Breast epithelium (tissue), 4 donors: ENCODE measurements around the gene RBM12. TPM values are rescaled to one million over a fixed set of nuclear protein-coding genes. Genes with fewer than 3 reads are reported as not detected.
"Not testable (repeated sequence)": the region's sequence is repeated elsewhere in the genome, so short reads cannot be mapped to it uniquely, and the experiment has no call there.

Experiments
- DNase-seq, 2 donors: peaks; one replicate each; pipeline ENCODE4 v3.0.0-alpha.2; 2019; ENCODE audit warnings: low spot score in 2 of 2
- H3K27ac ChIP-seq, 2 donors: fragments of 200-600 bp; sonication (generic) in 1 of 2; one replicate each; pipeline ENCODE4 v1.5.1; 2016 to 2019; ENCODE audit warnings: mild to moderate bottlenecking in 1 of 2
- H3K27me3 ChIP-seq, 2 donors: fragments of 200-600 bp; sonication (generic) in 1 of 2; one replicate each; pipeline versions ENCODE4 v1.5.1 to v1.6.0; 2017 to 2019; ENCODE audit warnings: control low read depth in 1 of 2, mild to moderate bottlenecking in 1 of 2
- H3K36me3 ChIP-seq: fragments of 200-600 bp; one replicate; pipeline ENCODE4 v1.5.1; 2019
- H3K4me1 ChIP-seq, 2 donors: fragments of 200-600 bp; sonication (generic); one replicate each; pipeline ENCODE4 v1.5.1; 2016 to 2019; ENCODE audit warnings: control low read depth in 1 of 2
- H3K4me3 ChIP-seq, 3 donors: fragments of 200-600 bp; sonication (generic); 1 replicate in 2 of 3; 2 replicates in 1 of 3; pipeline ENCODE4 v1.5.1; 2016 to 2019; ENCODE audit warnings: mild to moderate bottlenecking in 3 of 3, moderate library complexity in 2 of 3
- H3K9me3 ChIP-seq, 2 donors: fragments of 200-600 bp; sonication (generic) in 1 of 2; one replicate each; pipeline ENCODE4 v1.5.1; 2016 to 2019; ENCODE audit warnings: control low read depth in 1 of 2
- POLR2A ChIP-seq: fragments of 450-650 bp; IDR thresholded peaks from one replicate; pipeline ENCODE4 v1.6.1; 2016; ENCODE audit warnings: antibody characterized with exemption, mild to moderate bottlenecking, moderate library complexity
- POLR2AphosphoS5 ChIP-seq, 3 donors: sonication (generic); formaldehyde crosslinking; IDR thresholded peaks; one replicate each; pipeline ENCODE4 v1.6.1; 2017; ENCODE audit warnings: antibody characterized with exemption in 3 of 3
- intact Hi-C: fragments of 100-400 bp; cut with DNase I; formaldehyde crosslinking; loops from one replicate; pipeline ENCODE4 v1.15.1; 2023; ENCODE audit warnings: low total_unique reads
- total RNA-seq, 3 donors: library from RNA; depleted of rRNA; stranded (reverse); fragments of >200 nt; gene quantifications; one replicate each; pipeline ENCODE4 v1.1.0, GENCODE V29; 2016
- TF ChIP-seq, protein P1 (sequence below), 3 donors: fragments of 450-650 bp; IDR thresholded peaks; one replicate each; pipeline ENCODE4 v1.5.1; 2016 to 2017; ENCODE audit warnings: antibody characterized with exemption in 3 of 3, mild to moderate bottlenecking in 3 of 3, moderate library complexity in 3 of 3

Gene RBM12, protein sequence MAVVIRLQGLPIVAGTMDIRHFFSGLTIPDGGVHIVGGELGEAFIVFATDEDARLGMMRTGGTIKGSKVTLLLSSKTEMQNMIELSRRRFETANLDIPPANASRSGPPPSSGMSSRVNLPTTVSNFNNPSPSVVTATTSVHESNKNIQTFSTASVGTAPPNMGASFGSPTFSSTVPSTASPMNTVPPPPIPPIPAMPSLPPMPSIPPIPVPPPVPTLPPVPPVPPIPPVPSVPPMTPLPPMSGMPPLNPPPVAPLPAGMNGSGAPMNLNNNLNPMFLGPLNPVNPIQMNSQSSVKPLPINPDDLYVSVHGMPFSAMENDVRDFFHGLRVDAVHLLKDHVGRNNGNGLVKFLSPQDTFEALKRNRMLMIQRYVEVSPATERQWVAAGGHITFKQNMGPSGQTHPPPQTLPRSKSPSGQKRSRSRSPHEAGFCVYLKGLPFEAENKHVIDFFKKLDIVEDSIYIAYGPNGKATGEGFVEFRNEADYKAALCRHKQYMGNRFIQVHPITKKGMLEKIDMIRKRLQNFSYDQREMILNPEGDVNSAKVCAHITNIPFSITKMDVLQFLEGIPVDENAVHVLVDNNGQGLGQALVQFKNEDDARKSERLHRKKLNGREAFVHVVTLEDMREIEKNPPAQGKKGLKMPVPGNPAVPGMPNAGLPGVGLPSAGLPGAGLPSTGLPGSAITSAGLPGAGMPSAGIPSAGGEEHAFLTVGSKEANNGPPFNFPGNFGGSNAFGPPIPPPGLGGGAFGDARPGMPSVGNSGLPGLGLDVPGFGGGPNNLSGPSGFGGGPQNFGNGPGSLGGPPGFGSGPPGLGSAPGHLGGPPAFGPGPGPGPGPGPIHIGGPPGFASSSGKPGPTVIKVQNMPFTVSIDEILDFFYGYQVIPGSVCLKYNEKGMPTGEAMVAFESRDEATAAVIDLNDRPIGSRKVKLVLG
- 10 to 100 TPM; 22.7 to 40.1 (median 34.4) TPM for total RNA-seq

DNA sequence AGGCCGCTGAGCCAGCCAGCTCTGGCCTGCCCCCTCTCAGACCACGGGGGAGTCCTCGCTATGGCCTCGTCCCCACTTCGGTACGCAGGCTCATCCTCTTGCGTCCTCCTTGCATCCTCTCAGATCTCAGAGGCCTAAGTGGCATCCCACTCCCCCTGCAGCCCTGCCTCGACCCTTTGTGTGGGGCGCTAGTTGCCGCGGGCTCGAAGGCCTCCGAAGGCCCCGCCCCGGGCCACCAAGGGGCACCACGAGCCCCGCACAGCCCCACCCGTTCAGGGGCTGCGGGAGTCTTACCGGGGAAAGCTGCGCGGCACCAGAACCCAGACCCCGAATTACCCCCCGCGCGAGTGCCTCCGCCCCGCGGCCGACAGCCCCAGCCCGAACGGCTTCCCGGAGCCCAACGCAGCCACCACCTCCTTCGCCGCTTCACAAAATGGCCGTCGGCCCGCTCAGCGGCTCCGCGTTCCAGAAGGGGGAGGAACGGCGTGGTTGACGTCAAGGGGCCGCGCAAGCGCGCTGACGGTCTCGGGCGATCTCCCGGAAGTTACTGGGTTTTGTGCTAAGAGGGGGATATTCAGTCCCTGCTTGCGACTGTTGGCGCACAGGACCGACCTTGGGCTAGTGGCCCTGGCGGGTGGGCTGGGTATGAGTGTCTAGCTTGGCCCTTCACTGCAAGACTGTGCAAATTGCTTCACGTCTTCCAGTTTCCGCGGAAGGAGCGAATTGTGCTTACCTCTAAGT is at the start of gene RBM12, which contains the start of gene CPNE1:
Gene RBM12 (minus strand): TSS at position 435 of the 741 bp plus-strand sequence. CDS start 9,578 bp downstream, outside the sequence.
Gene CPNE1 (minus strand): TSS at position 435 of the 741 bp plus-strand sequence. CDS start 31,977 bp downstream, outside the sequence.
- TF ChIP-seq POLR2A (peak; percentile 95), POLR2AphosphoS5 (IDR thresholded peaks at IDR 0.05) (peak; percentile 93 to 99 (median 98))
- TF ChIP-seq, protein P1, sequence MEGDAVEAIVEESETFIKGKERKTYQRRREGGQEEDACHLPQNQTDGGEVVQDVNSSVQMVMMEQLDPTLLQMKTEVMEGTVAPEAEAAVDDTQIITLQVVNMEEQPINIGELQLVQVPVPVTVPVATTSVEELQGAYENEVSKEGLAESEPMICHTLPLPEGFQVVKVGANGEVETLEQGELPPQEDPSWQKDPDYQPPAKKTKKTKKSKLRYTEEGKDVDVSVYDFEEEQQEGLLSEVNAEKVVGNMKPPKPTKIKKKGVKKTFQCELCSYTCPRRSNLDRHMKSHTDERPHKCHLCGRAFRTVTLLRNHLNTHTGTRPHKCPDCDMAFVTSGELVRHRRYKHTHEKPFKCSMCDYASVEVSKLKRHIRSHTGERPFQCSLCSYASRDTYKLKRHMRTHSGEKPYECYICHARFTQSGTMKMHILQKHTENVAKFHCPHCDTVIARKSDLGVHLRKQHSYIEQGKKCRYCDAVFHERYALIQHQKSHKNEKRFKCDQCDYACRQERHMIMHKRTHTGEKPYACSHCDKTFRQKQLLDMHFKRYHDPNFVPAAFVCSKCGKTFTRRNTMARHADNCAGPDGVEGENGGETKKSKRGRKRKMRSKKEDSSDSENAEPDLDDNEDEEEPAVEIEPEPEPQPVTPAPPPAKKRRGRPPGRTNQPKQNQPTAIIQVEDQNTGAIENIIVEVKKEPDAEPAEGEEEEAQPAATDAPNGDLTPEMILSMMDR (IDR thresholded peaks at IDR 0.05), result peak in 1 of 3 donors; percentile 7
- peak; percentile 87 to 94 for DNase-seq
- peak within 1 kb of the TSS; percentile 72 to 93 (median 85) for H3K4me3 ChIP-seq
- no peaks in the 10 kb centered on the region for H3K36me3 ChIP-seq
- no peaks in the 10 kb centered on the region for H3K27me3 ChIP-seq
- intact Hi-C loops, result no loop called here
- H3K27ac ChIP-seq, result peak within 1 kb of the TSS; percentile 99
- peaks cover 3 to 14% of the 10 kb centered on the region in 2 donors for H3K4me1 ChIP-seq
- no peaks in the 10 kb centered on the region for H3K9me3 ChIP-seq

- Histone ChIP-seq H3K36me3 (peaks cover 22% of the 10 kb centered on the region), H3K27ac (no peak overlapping the region), H3K4me1 (peaks cover 2 to 3% of the 10 kb centered on the region in 2 donors), H3K27me3 (no peaks in the 10 kb centered on the region), H3K9me3 (no peaks in the 10 kb centered on the region), H3K4me3 (no peak overlapping the region)
- DNase-seq, result no peak
- TF ChIP-seq POLR2A, result no peak
- no peak for TF ChIP-seq POLR2AphosphoS5 (IDR thresholded peaks at IDR 0.05)
- intact Hi-C loops, result no loop called here
These were observed 49.4 kb upstream of the RBM12 start for GRCh38 chr20:35714127-35714526.

GRCh38 chr20:35713120-35713519 is 48.4 kb upstream of the RBM12 start:
- intact Hi-C loops, H3K9me3 ChIP-seq, H3K27me3 ChIP-seq, H3K27ac ChIP-seq, H3K4me1 ChIP-seq, H3K4me3 ChIP-seq, DNase-seq: not testable (repeated sequence)
- peaks cover 21% of the 10 kb centered on the region for H3K36me3 ChIP-seq

DNA sequence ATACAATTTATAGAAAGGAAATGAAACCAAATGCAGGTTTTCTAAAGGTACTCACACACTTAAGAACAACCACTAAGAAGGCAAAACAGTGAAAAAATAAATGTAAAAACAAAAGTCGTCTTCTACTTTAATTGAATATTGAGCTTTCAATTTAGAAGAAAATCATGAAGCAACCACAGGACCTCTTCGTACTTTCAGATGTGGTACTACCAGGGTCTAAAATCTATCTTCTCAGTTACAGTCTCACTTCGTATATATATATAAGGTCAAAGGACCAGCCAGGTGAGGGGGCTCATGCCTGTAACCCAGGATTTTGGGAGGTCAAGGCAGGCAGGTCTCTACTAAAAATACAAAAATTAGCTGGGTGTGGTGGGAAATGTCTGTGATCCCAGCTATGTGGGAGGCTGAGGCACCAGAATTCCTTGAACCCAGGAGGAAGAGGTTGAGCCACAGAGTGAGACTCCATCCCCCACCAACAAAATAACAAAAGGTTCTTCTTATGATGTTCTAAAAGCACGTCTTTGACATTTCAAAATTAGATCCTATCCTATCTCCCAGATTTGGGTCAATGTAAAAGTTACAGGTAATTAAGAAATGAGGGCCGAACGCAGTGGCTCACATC is 47.0 kb upstream of the RBM12 start:
- DNase-seq, result no peak
- Histone ChIP-seq H3K36me3 (peaks cover 19% of the 10 kb centered on the region), H3K27me3 (no peaks in the 10 kb centered on the region), H3K4me3 (no peak overlapping the region), H3K27ac (peak overlapping the region in 1 of 2 donors; percentile 17), H3K4me1 (peaks cover 3 to 5% of the 10 kb centered on the region in 2 donors), H3K9me3 (no peaks in the 10 kb centered on the region)
- TF ChIP-seq POLR2A, result no peak
- no peak for TF ChIP-seq POLR2AphosphoS5 (IDR thresholded peaks at IDR 0.05)
- TF ChIP-seq, protein P1 (IDR thresholded peaks at IDR 0.05), result no peak
- intact Hi-C loops, result no loop called here

GRCh38 chr20:35710884-35711587 is 46.3 kb upstream of the RBM12 start:
- H3K36me3 ChIP-seq, result peaks cover 12% of the 10 kb centered on the region
- DNase-seq, result no peak
- peaks cover 3 to 5% of the 10 kb centered on the region in 2 donors for H3K4me1 ChIP-seq
- H3K4me3 ChIP-seq, result no peak overlapping the region
- H3K9me3 ChIP-seq, result no peaks in the 10 kb centered on the region
- no peaks in the 10 kb centered on the region for H3K27me3 ChIP-seq
- TF ChIP-seq, protein P1 (IDR thresholded peaks at IDR 0.05), result no peak
- no peak for TF ChIP-seq POLR2A
- TF ChIP-seq POLR2AphosphoS5 (IDR thresholded peaks at IDR 0.05), result no peak
- intact Hi-C loops, result no loop called here
- peak overlapping the region in 1 of 2 donors; percentile 17 for H3K27ac ChIP-seq
